NCI-H2029 treated with DMSO at 0.1 percent for 48 hours (cell line): ENCODE results near the gene RPS5.
"Not testable (repeated sequence)": the region's sequence is repeated elsewhere in the genome, so short reads cannot be mapped to it uniquely, and the experiment has no call there.

Source experiments
- DNase-seq: peaks from one replicate; lab custom pipeline; 2025; lab: John Stamatoyannopoulos, UW

The RPS5 gene

DNA sequence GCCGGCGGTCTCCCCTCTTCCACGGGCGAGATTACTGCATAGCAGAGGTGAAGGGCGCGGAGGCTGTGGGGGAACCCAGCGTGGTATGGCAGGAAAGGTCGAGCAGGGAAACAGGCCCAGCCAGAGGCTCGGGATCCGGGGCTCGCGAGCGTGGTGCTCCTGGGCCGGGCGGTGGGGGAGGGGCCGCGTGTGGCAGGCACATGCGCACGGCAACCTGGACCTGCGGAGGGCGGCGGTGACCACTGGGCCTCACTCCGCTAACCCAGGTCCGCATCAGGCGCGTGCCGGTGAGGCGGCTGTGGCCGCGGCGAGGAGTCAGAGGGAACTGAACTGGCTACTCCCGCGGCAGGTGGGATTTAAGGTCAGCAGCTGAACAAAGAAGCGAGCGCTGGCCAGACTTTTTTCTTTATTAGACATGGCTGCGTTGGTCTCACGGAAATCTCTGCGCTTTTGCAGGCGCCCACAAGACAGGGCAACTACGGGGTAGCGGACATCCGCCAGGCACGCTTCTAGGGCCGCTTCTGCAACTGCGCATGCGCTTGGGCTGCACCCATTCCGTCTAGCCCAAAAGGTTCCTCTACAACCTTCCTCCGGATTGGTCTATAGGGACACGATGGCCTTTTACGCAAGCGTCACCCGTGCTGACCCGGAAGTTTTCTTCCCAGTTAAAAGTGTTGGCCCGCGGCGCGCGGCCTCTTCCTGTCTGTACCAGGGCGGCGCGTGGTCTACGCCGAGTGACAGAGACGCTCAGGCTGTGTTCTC lies at the start of gene RPS5:
Gene RPS5 (plus strand): TSS at position 694 of the 762 bp plus-strand sequence. CDS start 869 bp downstream, outside the sequence.
- DNase-seq = peak; percentile 96

DNA sequence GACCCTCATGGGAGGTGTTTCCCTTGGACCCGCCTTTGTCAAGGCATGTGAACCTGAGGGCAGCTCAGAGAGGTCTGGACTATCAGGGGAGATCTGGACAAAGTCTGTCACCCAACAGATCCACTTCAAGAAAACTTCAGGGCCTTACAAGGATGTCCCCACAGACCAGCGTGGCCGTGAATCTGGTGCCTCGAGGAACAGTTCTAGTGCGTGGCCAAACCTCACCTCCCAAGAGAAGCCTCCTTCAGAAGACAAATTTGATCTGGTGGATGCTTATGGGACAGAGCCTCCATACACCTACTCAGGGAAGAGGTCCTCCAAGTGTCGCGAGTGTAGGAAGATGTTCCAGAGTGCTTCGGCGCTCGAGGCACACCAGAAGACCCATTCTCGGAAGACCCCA lies 48.7 kb upstream of the RPS5 start:
- DNase-seq = no peak

DNA sequence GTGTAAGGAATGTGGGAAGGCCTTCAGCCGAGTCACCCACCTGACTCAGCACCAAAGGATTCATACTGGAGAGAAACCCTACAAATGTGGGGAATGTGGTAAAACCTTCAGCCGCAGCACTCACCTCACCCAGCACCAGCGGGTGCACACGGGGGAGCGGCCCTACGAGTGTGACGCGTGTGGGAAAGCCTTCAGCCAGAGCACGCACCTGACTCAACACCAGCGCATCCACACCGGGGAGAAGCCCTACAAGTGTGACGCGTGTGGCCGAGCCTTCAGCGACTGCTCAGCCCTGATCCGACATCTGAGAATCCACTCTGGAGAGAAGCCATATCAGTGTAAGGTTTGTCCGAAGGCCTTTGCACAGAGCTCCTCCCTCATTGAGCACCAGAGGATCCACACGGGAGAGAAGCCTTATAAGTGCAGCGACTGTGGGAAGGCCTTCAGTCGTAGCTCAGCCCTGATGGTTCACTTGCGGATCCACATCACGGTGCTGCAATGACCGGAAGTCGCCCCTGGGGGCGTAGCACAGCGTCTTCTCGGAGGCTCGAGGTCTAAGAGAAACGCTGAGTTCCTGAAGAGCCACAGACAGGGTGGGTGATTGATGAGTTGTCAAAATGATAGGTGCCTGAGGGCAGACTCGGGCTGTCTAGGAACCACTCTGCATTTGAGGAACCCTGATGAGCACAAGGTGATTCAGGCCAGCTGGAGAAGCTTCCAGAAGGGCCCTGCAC lies 48.1 kb upstream of the RPS5 start:
- DNase-seq = no peak

DNA sequence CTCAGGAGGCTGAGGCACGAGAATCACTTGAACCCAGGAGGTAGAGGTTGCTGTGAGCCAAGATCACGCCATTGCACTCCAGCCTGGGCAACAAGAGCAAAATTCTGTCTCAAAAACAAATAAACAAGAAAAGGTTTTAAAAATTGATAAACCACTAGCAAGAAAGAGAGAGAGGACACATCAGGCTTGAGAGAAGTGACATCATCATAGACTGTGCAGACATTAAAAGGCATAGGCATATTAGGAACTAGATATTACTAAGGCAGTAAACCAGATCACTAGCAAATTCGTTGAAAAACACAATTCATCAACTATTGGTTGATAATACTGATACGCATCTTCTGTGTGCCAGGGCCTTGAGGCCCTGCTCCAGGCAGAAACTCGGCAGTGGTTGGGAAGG lies 41.5 kb upstream of the RPS5 start:
- DNase-seq = no peak

DNA sequence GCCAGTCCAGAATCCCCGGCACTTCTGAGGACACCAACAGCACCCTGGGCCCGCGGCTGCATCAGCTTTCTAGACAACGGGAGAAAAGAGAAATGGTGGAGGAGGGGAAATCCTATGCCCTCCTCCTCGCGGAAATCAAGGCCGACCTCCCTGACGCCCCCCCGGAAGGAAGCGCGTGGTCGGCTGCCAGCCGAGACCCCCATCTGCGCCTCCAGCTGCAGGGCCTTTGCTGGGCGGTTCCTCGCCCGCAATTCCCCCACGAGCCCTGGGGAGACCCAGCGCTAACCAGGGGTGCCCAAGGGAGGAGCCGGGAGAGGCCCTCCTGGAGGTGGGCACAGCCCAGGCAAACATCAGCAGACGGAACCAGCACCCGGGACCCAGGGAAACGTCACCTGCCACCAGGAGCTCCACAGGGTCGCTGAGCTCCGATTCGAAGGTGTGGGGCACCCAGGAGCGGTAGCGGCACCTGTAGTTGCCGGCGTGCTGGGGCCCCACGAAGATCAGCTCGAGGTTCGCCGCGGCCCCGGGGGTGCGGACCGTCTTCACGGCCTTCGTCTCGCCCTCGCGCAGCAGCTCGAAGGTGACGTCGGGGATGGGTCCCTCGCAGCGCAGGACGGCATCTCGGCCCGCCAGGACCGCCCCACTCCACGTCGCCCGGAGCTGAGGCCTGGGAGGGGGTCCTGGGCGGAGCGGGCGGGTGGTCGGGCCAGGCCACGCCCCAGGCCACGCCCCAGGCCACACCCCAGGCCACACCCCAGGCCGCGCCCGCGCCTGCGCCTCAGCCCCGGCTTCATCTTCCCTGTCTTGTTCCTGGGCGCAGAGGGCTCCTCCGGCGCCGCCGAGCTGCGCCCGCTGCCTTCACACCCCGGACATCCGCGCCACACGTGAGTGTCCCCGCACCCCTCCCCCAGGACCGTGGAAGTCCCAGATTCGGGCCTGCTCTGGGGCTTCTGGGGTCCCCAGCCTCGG lies 39.8 kb upstream of the RPS5 start:
- DNase-seq = peak; percentile 19

DNA sequence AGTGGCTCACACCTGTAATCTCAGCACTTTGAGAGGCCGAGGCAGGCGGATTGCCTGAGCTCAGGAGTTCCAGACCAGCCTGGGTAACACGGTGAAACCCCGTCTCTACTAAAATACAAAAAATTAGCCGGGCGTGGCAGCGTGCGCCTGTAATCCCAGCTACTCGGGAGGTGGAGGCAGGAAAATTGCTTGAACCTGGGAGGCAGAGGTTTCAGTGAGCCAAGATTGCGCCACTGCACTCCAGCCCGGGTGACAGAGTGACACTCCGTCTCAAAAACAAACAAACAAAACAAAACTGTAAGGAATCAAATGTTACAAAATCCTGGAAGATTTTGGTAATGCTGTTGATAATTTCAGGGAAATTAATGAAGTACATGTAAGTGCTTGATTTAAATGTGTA lies 39.0 kb upstream of the RPS5 start:
- DNase-seq = not testable (repeated sequence)

DNA sequence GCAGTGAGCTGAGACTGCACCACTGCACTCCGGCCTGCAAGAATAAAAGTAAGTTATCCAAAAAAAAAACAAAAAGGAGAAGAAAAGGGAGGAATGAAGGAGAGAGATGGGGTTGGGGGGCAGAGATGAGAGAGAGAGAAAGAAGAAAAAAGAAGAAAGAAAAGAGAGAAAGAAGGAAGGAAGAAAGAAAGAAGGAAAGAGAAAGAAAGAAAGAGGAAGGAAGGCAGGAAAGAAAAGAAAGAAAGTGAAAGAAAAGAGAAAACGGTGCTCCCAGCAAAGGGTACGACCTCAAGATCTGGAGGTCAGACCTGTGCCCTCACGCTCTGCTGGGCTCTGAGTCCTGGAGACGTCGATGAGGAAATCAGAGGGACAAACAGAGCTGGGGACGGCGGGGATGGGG lies 37.5 kb upstream of the RPS5 start:
- DNase-seq = no peak

DNA sequence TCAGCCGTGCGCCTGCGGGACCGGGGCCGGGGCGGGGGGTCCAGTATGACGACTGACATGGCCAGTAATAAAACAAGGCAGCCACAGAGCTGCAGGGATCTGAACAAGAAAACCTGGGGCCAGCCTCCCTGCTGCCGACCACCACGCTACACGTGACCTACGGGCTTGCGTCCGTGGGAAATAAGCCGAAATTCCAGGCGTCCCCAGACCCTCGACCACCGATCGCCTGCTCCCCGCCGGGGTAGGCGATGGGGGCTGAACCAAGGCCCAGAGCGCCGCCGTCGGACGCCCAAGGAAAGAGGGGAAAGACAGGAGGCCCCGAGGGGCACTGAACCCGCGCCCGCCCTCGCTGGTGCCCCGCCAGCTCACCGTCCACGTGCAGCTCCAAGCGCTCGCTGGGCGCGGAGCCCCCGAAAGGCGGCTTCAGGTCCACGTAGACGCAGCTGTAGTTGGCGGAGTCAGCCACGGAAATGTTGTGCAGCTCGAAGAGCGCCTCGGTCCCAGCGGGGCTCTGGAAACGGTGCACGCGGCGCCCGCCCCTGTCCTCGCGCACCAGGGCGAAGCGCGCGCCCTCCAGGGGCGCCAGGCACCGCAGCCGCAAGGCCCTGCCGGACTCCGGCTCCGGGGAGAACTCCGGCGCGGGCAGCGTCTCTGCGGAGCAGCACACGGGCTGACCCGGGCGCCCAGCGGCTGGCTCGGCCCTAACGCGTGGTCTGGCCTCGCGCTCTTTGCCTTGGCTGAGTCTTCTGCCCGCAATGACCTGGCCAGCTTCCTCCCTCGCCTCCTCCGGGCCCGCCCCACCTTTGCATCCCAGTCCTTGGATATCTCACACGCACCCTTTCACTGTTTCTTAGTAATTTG lies 36.8 kb upstream of the RPS5 start:
- no peak for DNase-seq

DNA sequence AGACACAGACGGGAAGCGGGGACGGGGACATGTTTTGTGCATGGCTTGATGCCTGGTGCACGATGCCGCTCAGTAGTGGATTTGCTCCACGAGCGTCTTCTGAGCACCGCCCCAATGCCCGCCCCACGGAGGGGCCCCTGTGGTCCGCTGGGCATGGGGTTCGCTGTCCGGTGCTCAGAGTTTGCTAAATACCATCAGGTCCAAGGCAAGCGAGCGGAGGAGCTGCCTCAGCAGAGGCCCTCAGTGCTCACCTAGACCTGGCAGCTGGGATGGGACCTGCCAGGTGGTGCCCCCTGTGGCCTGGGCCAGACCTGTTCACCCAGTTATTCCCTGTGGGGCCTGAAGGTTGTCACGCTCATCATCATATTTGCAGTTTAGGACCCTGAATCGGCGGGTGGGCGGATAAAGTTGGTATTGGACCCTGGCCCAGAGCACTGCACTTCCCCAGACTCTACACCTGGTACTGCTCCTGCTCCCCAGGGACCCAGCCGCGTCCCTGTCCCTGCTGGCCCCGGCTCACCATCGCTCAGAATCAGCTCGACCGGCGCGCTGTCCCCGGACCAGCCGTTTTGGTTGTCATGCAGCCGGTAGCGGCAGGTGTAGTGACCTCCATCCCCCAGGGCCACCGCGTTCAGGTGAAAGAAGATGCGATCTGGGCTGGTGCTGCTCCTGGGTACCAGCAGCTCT lies 36.1 kb upstream of the RPS5 start:
- DNase-seq = no peak

DNA sequence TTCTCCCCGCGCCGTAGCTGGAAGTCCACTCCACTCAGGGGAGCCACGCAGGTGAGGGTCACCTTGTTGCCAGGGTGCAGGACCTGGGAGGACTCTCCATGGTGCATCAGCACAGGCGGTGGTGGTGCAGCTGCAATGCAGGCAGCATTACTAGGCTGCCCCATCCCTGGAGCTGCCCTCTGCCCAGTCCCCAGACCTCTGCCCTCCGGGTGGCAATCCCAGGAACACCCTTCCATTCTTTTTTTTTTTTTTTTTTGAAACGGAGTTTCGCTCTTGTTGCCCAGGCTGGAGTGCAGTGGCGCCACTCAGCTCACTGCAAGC lies 35.6 kb upstream of the RPS5 start:
- DNase-seq = no peak

DNA sequence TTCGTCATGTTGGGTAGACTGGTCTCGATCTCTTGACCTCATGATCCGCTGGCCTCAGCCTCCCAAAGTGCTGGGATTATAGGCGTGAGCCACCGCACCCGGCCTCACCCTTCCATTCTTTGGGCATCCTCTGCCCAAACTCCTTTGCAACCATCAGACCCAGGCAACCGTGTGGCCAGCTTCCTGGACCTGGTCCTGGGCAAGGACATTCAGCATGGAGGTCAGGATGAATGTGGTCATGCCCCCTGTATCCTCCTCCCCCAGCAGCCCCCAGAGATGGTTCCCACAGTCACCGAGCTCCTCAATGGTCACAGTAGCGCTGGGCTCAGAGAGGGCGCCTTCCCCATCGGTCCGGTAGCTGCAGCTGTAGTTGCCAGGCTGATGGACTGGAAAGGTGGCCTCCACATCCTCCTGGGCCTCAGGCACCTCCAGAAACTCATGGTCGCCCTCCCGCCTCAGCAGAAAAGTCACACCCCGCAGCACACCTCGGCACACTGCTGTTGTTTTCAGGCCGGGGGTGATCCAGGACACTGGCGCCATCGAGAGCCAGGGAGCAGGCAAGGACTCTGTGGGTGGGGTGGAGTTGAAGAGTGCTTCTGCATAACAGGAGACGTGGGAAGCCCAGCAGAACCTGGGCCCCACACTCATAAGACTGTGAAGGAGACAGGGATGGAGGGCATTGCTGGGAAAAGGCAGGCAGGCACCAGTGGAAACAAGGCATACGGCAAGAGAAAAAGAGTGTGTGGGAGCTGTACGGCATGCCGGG lies 34.9 kb upstream of the RPS5 start:
- DNase-seq = no peak

DNA sequence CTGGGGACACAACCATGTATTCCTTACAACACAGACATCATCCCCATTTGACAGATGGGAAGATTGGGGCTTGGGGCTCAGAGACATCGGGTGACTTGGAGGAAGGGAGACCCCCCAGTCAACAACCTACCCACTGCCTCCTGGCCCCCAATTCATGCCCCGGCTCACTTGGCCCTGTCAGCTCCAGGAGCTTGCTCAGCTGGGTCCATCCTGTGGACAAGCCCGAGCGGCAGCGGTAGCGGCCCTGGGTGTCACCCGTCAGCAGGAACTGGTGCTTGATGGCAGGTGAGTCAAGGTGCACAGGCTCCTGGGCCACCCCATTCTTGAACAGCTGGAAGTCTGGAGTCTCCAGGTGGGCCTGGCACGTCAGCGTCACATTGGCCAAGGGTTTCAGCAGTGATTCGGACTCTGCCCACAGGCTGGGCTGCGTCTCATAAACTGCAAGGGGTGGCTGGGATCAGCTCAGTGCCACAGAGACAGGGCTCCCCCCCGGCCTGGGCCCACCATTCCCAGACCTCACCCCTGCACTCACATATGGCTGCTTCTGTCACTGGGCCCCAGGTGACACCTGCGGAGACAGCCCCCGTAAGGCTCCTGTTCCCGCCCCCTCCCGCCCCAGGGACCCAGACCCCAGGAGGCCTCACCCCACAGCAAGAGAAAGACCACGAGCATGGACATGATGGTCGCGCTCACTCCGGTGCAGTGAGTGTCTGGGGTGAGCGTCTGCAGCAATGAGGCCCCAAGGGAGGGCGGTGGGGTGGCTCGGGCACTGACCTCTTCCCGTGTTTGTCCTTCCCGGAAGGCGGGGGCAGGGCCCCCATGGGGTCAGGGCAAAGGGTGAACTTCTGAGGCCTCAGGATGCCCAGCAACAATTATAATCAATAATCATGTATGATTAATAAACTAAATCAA lies 34.1 kb upstream of the RPS5 start, which contains the start of gene A1BG:
Gene A1BG (minus strand): TSS at position 733 of the 912 bp plus-strand sequence. CDS start 55 bp downstream, at position 678.
- DNase-seq = no peak

DNA sequence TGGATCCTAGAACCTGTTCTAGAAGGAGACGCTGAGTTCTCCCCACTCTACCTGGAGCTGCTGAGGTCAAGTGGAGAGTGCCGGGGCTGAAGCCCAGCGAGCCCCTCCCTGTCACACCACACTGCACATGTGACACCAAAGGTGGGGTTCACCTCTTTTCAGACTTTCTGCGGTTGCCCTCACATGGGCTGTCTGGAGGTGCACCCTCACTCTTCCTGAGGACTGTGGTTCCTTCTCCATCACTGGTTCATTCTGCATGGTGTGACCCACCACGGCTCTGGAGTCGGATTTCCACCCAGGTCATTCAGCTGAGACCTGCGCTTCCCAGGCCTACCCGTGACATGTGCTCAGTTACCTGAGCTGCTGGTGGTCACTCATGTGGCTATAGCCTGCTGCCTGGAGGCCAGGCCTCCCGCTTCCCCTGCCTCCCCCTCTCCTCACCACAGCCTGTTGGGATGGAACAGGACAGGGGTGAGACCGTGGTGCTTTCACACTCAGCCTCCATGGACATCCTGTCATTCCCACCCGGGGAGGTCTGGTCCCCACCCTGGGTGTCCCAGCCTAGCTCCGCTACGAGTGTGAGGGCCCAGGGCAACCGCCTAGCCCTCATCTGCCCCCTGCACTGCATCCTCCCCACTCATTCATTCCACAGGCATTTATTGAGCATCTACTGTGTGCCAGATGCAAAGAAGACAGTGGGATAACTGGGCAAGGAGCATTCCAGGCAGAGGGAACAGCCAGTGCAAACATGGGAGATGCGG lies 33.2 kb upstream of the RPS5 start:
- no peak for DNase-seq

DNA sequence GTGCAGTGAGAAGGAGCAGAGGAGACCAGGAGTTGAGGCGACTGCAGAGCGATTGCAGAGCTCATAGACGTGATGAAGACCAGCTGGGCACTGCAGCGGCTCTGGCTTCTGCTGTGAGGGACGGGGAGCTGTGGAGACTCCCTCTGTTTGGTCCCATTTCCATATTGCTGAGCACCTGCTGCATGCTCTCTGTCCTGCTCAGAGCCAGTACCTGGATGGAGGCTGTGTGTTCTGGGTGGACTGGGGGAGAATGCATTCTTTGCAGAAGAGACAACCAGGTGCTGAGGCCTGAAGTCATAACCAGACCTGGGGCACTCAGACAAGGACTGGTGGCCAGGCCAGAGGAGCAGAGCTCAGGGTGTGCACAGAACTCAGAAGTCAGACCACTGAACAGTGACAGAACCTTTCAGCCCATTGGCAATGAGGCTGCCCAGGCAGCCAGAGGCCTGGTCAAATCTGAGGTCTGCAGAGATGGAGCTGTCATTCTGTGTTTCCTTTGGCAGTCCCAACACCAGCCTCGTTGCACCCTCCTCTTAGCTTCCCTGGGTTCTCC lies 32.5 kb upstream of the RPS5 start:
- DNase-seq = no peak

DNA sequence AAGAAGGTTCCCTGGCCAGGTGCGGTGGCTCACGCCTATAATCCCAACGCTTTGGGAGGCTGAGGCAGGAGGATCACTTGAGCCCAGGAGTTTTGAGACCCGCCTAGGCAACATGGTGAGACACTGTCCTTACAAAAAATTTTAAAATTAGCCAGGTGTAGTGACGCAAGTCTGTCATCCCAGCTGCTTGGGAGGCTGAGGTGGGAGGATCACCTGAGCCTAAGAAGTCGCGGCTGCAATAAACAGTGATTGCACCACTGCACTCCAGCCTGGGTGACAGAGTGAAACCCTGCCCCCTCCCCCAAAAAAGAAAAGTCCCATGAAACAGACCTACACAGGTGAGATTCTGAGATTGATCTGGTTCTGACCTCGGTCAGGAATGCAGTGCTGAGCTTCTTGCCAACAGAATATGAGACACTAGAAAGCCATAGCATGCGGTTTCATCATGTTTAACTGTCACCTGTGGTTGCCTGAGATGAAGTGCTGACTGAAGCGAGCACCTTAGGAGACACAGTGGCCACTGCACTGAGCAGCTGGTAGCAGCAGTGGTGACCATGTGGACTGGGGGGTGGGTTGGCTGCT lies 31.8 kb upstream of the RPS5 start:
- DNase-seq = no peak

DNA sequence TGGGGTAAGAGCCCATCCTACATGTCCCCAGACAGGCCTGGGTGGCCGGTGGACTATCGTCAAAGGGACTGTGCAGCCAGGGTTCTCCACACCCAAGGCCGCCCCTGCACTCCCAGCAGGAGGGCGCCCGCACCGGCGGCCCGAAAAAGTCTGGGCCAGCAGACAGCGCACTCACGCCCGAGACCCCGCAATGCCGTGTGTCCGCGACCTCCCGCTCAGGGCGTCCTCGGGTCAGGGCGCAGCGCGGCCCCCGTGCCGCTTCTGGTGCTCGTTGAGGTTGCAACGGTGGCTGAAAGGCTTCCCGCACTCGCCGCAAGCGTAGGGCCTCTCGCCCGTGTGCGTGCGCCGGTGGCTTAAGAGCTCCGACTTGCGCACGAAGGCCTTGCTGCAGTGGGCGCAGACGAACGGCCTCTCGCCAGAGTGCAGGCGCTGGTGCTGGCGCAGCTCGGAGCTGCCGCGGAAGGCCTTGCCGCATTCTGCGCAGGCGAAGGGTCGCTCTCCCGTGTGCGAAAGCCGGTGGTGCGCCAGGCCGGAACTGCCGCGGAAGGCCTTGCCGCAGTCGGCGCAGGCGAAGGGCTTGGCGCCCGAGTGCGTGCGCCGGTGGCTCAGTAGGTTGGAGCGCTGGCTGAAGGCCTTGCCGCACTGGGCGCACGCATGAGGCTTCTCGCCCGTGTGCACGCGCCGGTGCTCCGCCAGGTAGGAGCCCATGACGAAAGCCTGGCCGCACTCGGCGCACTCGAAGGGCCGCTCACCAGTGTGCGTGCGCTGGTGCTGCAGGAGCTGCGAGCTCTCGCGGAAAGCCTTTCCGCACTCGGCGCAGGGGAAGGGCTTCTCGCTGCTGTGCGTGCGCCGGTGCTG lies 30.9 kb upstream of the RPS5 start:
- no peak for DNase-seq
